ENCODE data around the gene FAM171A2. TPM values are rescaled to one million over a fixed set of nuclear protein-coding genes. Genes with fewer than 3 reads are reported as not detected.
"Not testable (repeated sequence)": the region's sequence is repeated elsewhere in the genome, so short reads cannot be mapped to it uniquely, and the experiment has no call there.

FAM171A2 gene
- total and polyA plus RNA-seq, 4 donors = 0.08 to 1.1 (median 0.18) TPM; not detected in 1

DNA sequence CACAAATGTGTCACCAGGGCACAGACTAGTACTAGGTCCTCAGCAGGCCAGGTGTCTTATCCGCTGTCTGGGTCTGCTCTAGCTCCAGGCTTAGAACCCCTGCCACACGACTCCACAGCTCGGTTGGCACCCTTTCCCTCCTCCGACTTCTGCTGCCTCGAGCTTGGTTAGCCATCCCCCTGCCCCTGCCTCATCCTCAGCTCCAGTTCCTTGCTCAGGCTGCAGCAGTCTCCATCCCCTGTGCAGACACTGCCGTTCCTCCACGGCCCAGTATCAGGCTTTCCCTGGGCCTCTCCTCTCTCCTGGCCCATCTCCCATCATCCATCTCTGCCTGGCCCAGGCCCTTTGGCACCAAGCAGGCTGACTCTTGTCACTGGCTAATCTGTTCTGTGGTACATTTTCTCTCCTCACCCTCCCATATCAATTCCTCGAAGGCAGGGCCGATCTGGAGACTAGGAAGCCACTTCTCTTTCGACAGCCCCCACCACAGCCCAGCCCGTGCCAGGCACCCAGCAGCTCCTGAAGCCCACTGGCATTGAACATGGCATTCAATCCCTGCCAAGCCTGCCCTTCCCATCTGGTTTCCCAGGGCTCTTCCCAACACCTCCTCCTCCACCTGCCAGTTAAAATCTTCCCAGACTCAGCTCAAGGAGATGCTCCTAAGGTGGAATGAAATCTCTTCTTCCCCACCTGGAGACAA, 20.0 kb downstream of the FAM171A2 start:
- Histone ChIP-seq H3K27ac (ENCODE audit: low read depth in 1 of 2, low read length in 2 of 2) (no peak overlapping the region), H3K9ac (ENCODE audit: low read depth in 1 of 2, low read length in 2 of 2) (no peak overlapping the region), H3K9me3 (ENCODE audit: control insufficient read depth in 4 of 4, low read length in 3 of 4) (no peaks in the 10 kb centered on the region), H3K27me3 (ENCODE audit: control insufficient read depth in 4 of 4, insufficient read depth in 4 of 4, low read length in 3 of 4) (no peaks in the 10 kb centered on the region), H3K4me3 (ENCODE audit: low read depth in 1 of 3, low read length in 3 of 3) (no peak overlapping the region), H3K4me1 (ENCODE audit: control insufficient read depth in 4 of 4, insufficient read depth in 4 of 4, low read length in 3 of 4) (peaks cover 0 to 21% (median 12%) of the 10 kb centered on the region in 4 donors), H3K36me3 (ENCODE audit: control insufficient read depth in 4 of 4, insufficient read depth in 3 of 4, low read depth in 1 of 4, low read length in 3 of 4) (no peaks in the 10 kb centered on the region)
- TF ChIP-seq SP1 (IDR thresholded peaks at IDR 0.05) (no peak), RAD21 (IDR thresholded peaks at IDR 0.05) (no peak), GABPA (IDR thresholded peaks at IDR 0.05 in 1 of 2, conservative IDR thresholded peaks at IDR 0.05 in 1 of 2) (no peak), TAF1 (conservative IDR thresholded peaks at IDR 0.05) (no peak), EGR1 (IDR thresholded peaks at IDR 0.05; ENCODE audit: low read depth in 2 of 2) (no peak), HNF4G (IDR thresholded peaks at IDR 0.05) (no peak), FOXA2 (IDR thresholded peaks at IDR 0.05) (no peak), YY1 (IDR thresholded peaks at IDR 0.05) (no peak)
- TF ChIP-seq, protein P1, sequence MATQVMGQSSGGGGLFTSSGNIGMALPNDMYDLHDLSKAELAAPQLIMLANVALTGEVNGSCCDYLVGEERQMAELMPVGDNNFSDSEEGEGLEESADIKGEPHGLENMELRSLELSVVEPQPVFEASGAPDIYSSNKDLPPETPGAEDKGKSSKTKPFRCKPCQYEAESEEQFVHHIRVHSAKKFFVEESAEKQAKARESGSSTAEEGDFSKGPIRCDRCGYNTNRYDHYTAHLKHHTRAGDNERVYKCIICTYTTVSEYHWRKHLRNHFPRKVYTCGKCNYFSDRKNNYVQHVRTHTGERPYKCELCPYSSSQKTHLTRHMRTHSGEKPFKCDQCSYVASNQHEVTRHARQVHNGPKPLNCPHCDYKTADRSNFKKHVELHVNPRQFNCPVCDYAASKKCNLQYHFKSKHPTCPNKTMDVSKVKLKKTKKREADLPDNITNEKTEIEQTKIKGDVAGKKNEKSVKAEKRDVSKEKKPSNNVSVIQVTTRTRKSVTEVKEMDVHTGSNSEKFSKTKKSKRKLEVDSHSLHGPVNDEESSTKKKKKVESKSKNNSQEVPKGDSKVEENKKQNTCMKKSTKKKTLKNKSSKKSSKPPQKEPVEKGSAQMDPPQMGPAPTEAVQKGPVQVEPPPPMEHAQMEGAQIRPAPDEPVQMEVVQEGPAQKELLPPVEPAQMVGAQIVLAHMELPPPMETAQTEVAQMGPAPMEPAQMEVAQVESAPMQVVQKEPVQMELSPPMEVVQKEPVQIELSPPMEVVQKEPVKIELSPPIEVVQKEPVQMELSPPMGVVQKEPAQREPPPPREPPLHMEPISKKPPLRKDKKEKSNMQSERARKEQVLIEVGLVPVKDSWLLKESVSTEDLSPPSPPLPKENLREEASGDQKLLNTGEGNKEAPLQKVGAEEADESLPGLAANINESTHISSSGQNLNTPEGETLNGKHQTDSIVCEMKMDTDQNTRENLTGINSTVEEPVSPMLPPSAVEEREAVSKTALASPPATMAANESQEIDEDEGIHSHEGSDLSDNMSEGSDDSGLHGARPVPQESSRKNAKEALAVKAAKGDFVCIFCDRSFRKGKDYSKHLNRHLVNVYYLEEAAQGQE (IDR thresholded peaks at IDR 0.05) = no peak
- TF ChIP-seq, protein P2, sequence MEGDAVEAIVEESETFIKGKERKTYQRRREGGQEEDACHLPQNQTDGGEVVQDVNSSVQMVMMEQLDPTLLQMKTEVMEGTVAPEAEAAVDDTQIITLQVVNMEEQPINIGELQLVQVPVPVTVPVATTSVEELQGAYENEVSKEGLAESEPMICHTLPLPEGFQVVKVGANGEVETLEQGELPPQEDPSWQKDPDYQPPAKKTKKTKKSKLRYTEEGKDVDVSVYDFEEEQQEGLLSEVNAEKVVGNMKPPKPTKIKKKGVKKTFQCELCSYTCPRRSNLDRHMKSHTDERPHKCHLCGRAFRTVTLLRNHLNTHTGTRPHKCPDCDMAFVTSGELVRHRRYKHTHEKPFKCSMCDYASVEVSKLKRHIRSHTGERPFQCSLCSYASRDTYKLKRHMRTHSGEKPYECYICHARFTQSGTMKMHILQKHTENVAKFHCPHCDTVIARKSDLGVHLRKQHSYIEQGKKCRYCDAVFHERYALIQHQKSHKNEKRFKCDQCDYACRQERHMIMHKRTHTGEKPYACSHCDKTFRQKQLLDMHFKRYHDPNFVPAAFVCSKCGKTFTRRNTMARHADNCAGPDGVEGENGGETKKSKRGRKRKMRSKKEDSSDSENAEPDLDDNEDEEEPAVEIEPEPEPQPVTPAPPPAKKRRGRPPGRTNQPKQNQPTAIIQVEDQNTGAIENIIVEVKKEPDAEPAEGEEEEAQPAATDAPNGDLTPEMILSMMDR (IDR thresholded peaks at IDR 0.05; ENCODE audit: low read depth, low read length, missing input control) = no peak
- no peak for DNase-seq (ENCODE audit: low spot score)
- WGBS = 77% methylated on average over 11 of the region's 11 CpGs

DNA sequence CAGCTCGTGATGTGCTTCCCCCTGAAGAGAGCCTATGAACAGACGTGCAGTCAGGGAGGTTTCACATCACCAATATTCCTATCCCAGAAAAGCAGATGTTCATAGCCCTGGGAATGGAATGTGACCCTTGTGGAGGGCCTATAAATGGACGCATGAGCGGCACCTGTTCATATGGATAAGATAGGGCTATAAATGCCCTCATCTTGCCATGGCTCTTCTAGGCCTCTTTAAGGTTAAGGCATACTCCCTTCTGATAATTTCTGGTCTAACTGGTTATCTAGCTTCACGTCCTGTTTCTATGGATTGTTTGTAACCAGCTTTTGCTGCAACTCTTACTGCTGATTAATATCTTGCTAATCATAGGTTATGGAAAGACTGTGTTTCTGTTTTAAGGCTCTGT, 23.1 kb downstream of the FAM171A2 start:
- WGBS = 79% methylated on average over 5 of the region's 5 CpGs
- not testable (repeated sequence) for H3K27ac ChIP-seq (ENCODE audit: low read depth in 1 of 2, low read length in 2 of 2)
- peaks cover 0 to 11% (median 5%) of the 10 kb centered on the region in 4 donors for H3K4me1 ChIP-seq (ENCODE audit: control insufficient read depth in 4 of 4, insufficient read depth in 4 of 4, low read length in 3 of 4)

DNA sequence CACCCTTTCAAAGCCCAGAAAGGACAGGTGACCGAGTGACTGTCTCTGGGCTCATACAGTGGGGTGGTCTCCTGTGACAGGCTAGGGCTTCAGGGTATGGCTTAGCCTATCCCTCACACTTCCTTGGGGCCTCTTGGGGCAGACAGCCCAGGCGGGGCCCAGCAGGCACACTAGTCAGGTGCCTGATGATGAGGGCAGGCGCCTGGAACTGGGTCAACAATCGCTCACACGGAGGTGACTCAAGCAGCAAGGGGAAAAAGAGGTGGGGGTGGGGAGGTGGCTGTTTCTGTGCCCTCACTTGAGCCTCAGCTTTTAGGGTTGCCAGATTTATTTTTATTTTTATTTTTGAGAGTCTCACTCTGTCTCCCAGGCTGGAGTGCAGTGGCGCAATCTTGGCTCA, 25.0 kb downstream of the FAM171A2 start:
- H3K4me1 ChIP-seq (ENCODE audit: control insufficient read depth in 4 of 4, insufficient read depth in 4 of 4, low read length in 3 of 4) = no peaks in the 10 kb centered on the region
- H3K27ac ChIP-seq (ENCODE audit: low read depth in 1 of 2, low read length in 2 of 2) = no peak overlapping the region
- H3K9ac ChIP-seq (ENCODE audit: low read depth in 1 of 2, low read length in 2 of 2) = no peak overlapping the region
- 60% methylated on average over 6 of the region's 6 CpGs for WGBS
- no peaks in the 10 kb centered on the region for H3K9me3 ChIP-seq (ENCODE audit: control insufficient read depth in 4 of 4, low read length in 3 of 4)
- peak; percentile 30 for DNase-seq (ENCODE audit: low spot score)
- no peak overlapping the region for H3K4me3 ChIP-seq (ENCODE audit: low read depth in 1 of 3, low read length in 3 of 3)
- no peaks in the 10 kb centered on the region for H3K27me3 ChIP-seq (ENCODE audit: control insufficient read depth in 4 of 4, insufficient read depth in 4 of 4, low read length in 3 of 4)
- H3K36me3 ChIP-seq (ENCODE audit: control insufficient read depth in 4 of 4, insufficient read depth in 3 of 4, low read depth in 1 of 4, low read length in 3 of 4) = no peaks in the 10 kb centered on the region
- TF ChIP-seq FOXA2 (IDR thresholded peaks at IDR 0.05) (no peak), RXRA (IDR thresholded peaks at IDR 0.05) (no peak), JUND (IDR thresholded peaks at IDR 0.05) (no peak), SP1 (IDR thresholded peaks at IDR 0.05) (no peak), EGR1 (IDR thresholded peaks at IDR 0.05; ENCODE audit: low read depth in 2 of 2) (no peak), TAF1 (conservative IDR thresholded peaks at IDR 0.05) (no peak), HNF4A (conservative IDR thresholded peaks at IDR 0.05) (no peak), NR2F2 (IDR thresholded peaks at IDR 0.05) (no peak), FOXA1 (IDR thresholded peaks at IDR 0.05) (no peak), GABPA (IDR thresholded peaks at IDR 0.05 in 1 of 2, conservative IDR thresholded peaks at IDR 0.05 in 1 of 2) (no peak)
- TF ChIP-seq, protein P3, sequence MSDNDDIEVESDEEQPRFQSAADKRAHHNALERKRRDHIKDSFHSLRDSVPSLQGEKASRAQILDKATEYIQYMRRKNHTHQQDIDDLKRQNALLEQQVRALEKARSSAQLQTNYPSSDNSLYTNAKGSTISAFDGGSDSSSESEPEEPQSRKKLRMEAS (IDR thresholded peaks at IDR 0.05) = no peak
- TF ChIP-seq, protein P4, sequence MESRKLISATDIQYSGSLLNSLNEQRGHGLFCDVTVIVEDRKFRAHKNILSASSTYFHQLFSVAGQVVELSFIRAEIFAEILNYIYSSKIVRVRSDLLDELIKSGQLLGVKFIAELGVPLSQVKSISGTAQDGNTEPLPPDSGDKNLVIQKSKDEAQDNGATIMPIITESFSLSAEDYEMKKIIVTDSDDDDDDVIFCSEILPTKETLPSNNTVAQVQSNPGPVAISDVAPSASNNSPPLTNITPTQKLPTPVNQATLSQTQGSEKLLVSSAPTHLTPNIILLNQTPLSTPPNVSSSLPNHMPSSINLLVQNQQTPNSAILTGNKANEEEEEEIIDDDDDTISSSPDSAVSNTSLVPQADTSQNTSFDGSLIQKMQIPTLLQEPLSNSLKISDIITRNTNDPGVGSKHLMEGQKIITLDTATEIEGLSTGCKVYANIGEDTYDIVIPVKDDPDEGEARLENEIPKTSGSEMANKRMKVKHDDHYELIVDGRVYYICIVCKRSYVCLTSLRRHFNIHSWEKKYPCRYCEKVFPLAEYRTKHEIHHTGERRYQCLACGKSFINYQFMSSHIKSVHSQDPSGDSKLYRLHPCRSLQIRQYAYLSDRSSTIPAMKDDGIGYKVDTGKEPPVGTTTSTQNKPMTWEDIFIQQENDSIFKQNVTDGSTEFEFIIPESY (IDR thresholded peaks at IDR 0.05) = no peak
- TF ChIP-seq, protein P5, sequence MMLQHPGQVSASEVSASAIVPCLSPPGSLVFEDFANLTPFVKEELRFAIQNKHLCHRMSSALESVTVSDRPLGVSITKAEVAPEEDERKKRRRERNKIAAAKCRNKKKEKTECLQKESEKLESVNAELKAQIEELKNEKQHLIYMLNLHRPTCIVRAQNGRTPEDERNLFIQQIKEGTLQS (IDR thresholded peaks at IDR 0.05) = no peak

More for the DNA sequence above, 23.1 kb downstream of the FAM171A2 start:
- DNase-seq (ENCODE audit: low spot score); H3K4me3 ChIP-seq (ENCODE audit: low read depth in 1 of 3, low read length in 3 of 3); H3K27me3 ChIP-seq (ENCODE audit: control insufficient read depth in 4 of 4, insufficient read depth in 4 of 4, low read length in 3 of 4); H3K36me3 ChIP-seq (ENCODE audit: control insufficient read depth in 4 of 4, insufficient read depth in 3 of 4, low read depth in 1 of 4, low read length in 3 of 4); H3K9me3 ChIP-seq (ENCODE audit: control insufficient read depth in 4 of 4, low read length in 3 of 4); H3K9ac ChIP-seq (ENCODE audit: low read depth in 1 of 2, low read length in 2 of 2): not testable (repeated sequence)
